GM18907 (cell line): ENCODE results near the gene DDIT3.
A peak's percentile ranks its signal among the peaks of the same experiment; 100 is the strongest.

Experiments
- ATAC-seq: cut with Tn5 transposase; IDR thresholded peaks from one replicate; pipeline ENCODE4 v1.9.1; 2021; ENCODE audit warnings: mild to moderate bottlenecking, moderate library complexity; ENCODE audit not compliant: unreplicated experiment

The DDIT3 gene

DNA sequence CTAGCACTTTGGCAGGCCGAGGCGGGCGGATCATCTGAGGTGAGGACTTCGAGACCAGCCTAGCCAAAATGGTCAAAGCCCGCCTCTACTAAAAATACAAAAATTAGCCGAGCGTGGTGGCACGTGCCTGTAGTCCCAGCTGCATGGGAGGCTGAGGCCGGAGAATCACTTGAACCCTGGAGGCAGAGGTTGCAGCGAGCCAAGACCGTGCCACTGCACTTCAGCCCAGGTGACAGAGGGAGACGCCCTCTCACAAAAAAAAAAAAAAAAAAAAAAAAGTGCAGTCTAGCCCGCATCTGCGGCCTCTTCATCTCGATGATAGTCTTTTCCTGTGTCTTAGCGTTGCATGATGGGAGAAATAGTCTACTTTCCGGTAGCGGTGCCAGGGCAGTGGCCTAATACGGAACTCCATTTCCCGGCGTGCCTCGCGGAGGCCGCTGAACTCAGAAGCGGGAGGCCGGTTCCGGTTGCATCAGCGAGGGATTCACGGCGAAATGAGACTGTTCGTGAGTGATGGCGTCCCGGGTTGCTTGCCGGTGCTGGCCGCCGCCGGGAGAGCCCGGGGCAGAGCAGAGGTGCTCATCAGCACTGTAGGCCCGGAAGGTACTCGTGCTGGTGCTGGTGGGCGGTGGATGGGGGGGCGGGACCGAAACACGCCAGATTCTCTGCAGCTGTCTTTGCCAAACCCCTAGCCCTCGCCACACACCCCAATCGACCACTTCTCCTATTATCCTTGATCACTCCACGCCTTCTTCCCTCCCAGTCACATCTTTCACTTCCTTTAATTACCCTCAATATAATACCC is 32.5 kb downstream of the DDIT3 start, which contains the start of gene MARS1:
MARS1 (plus strand) TSS at position 472 of the 805 bp plus-strand sequence; CDS start at position 495, 23 bp downstream.
- peak; percentile 96 for ATAC-seq

DNA sequence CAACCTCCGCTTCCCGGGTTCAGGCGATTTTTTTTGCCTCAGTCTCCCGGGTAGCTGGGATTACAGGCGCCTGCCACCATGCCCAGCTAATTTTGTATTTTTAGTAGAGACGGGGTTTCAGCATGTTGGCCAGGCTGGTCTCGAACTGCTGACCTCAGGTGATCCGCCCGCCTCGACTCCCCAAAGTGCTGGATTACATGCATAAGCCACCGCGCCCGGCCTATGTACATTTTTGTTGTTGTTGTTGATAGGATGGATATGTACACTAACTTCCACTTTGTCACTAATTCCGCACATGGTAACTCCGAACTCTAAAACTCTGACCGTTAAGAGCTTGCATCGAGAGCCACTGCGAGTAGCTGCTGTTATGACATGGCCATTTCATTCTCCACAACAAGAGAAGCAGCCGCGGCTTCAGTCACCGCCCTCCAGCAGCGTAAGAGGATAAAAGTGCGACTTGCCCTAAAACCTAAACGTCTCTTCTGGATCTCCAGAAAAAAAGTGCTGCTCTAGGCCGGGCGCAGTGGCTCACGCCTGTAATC is 33.2 kb downstream of the DDIT3 start:
- ATAC-seq: no peak

DNA sequence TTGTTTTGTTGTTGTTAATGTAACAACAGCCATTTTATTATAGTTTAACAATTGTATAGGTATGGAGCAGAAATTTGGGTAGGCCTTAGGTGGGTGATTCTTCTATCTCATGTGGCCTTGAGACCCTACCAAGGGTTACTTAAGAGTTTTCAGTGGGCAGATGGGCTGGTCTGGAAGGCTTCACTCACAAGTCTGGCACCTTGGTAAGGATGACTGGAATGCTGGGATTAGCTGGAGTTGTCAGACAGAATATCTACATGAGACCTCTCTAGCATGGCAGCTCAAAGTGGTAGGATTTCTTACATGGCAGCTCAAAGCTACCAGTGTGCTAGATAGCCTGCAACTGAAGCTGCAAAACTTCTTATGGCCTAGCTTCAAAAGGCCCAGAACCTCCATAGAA is 34.6 kb downstream of the DDIT3 start:
- no peak for ATAC-seq

DNA sequence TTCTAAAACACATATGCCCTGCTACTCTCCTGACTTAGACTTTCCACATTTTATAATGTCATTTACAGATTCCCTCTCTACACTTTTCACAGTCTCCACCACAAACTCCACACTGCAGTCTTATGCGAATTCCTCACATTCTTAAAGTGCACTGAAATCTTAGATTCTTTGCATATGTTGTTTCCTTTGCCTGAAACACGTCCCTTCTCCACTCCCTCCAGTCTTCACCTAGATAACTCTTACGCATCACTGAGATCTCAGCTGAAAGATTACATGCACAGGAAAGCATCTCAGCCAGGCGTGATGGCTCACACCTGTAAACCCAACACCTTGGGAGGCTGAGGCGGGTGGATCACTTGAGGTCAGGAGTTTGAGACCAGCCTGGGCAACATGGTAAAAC is 36.8 kb downstream of the DDIT3 start:
- ATAC-seq: no peak

DNA sequence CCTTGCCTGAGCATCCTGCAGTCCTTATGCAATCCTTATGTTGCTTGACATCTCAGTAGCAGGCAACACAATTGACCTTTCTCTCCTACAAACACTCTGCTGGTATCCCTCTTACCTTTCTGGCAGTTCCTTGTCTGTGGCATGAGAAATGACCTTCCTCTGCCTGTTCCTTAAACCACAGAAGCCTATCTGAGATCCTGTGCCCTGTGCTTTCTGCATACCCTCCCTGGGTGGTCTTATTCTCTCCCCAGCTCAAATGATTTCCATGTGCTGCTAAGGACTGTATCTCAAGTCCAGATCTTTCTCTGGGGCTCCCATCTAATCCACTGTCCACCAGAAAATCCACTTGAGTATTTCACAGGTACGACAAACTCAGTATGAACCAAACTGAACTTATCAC is 38.6 kb downstream of the DDIT3 start:
- no peak for ATAC-seq

DNA sequence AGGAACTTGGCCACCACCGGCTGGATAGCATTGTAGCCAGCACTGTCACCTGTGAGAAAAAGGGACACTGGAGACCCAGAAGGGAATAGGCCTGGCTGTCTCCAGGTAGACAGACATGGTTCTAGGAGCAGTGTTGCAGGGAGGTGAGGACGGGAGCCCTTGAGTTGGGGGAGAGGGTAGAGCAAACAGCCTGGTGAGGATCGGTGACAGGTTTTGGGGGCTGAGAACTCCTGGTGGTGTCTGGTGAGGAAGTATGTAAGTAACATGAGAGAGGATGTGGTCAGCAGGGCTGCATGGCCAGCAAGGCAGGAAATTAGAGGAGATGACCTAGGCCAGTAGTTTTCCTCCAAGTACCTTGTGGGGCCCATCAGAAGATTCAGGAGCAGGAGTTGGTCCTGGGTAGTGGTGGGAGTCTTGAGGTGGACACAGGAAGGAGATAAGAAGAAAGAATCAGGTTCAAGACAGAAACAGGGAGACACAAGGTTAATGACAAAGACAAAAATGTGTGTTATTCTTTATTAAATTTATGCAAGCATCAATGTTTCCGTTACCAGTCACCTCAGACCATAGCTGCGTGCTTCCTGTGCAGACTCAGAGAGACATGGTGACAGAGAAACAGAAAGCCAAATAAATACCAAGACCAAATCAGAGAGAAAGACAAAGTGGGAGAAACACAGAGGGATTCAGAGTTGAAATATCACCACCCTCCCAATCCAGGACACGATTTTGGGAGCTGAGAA is 40.8 kb downstream of the DDIT3 start, which contains the start of gene ARHGAP9:
ARHGAP9 (minus strand) TSS at position 491 of the 740 bp plus-strand sequence; CDS start at position 31, 460 bp downstream.
- no peak for ATAC-seq

DNA sequence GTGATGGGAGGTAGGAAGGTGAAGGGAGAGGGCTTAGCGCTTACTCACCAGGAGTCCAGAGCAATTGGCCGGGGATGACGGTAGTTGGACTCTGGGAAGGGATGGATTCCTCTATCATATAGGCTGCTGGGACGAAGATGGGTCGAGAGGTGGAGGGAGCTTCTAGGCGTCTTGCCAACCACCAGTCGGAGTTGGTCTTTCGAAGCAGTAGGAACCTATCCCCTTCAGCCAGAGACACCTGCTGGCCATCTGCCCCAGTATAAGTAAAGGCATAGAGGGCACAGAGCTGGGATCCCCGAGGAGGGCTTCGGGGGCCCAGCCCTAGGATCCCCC is 41.3 kb downstream of the DDIT3 start:
- no peak for ATAC-seq

DNA sequence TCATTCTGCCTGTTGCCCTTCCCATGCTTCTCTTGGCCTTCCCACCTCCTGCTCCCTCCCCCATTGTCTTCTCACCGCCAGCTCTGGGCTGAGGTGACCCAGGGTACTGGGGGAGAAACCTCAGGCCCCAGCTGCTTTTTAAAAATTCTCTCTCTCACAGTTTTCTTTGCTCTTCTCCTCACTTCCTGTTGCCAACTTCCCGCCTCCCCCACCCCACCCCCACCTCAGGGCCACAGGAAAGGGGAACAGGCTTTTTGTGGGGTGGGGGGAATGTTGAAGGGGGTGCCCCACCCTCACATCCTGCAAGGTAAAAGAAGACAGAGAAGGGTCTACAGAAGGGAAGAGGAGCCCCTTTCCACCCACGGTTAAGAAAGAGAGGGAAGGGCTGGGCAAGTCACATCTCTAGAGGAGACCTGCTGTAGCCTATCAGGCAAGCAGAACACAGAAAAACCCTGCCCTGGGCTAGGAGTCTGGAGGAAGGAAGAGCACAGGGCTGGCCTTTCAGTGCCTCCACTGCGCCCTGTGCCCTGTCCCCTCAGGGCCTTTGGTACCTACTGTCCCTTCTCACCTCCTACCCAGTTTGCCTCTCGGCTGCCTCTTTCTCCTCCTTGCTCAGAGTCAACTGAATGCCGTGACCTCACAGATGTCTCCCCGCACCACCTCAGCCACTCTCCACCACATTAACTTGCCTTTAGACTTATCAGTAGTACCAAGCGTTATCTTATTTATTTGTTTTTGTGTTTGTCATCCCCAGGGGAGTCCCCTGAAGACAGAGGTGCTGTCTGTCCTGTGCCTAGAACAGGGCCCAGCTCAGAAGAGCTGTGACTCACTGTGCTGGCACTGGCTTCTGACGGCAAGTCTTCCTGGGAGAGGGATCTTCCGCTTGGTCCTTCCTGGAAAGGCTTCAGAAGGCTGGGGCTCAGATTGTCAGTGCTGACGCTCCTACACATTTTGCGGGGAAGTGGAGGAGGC is 42.3 kb downstream of the DDIT3 start:
- no peak for ATAC-seq

DNA sequence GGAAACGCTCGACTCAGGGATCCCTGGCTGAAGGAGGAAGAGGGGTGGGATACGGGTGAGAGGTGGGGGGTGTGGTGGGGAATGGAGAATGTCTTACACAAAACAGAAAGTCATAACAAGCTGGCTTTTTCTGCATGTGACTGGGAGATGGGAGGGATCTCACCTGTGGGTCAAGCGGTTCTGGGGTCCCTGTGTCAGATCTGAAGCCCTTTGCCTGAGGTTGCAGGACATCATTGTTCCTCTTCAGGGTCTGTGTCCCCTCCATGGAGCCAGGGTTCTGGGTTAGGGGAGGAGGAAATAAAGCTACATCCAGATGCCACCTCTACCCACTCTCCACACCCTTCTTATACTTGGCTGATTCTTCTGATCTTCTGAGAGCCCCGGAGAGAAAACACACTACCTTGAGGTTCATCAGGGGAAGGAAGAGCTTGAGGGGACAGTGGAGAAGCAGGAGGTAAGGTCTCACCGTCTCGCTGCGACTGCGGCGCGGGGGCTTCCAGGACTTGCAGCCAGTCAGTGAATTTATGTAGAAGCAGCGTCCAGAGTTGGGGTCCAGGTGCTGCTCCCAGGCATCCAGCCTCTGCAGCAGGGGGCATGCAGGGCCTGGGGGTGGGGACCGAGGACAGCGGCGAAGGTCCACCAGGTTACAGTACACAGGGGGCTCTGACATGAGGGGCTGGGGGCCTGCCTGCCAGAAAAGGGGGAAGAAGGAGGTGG is 43.2 kb downstream of the DDIT3 start:
- no peak for ATAC-seq

DNA sequence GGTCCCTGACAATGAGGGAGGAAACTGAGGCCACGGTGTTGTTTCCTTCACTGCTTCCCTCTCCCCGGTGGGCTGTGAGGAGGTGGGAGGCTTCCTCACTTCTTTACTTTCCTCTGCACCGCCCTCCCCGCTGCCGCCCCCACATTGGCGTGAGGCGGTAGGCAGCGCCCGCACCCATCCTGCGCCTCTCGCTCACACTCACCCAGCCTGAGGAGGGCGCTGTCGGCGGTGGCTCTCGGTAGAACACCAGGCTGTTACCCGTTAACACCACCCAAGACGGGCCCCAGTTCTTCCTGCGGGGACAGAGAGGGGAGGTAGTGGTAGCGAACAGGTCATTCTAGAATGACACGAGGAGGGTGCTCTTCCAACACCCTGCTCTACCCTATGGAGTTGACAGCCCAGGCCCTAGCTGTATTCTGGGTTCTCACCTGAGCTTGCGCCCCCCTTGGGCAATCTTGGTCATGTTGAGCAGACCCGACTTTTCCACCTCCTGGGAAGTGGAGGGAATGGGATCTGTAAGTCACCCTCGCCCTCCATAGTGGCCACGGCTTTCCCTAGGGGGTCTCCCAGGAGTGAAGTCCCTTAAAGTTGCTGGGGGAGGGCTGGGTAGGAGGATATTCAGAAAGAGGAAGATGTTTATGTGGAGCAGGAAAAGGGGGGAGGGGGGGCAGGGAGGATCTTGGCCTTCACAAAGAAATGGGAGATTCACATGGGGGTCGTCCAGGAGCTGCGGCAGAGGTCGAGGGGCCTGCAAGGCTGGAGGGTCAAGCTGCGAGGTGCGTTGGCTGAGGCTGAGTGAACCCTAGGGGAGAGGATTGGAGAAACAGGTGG is 43.9 kb downstream of the DDIT3 start:
- peak; percentile 37 for ATAC-seq

DNA sequence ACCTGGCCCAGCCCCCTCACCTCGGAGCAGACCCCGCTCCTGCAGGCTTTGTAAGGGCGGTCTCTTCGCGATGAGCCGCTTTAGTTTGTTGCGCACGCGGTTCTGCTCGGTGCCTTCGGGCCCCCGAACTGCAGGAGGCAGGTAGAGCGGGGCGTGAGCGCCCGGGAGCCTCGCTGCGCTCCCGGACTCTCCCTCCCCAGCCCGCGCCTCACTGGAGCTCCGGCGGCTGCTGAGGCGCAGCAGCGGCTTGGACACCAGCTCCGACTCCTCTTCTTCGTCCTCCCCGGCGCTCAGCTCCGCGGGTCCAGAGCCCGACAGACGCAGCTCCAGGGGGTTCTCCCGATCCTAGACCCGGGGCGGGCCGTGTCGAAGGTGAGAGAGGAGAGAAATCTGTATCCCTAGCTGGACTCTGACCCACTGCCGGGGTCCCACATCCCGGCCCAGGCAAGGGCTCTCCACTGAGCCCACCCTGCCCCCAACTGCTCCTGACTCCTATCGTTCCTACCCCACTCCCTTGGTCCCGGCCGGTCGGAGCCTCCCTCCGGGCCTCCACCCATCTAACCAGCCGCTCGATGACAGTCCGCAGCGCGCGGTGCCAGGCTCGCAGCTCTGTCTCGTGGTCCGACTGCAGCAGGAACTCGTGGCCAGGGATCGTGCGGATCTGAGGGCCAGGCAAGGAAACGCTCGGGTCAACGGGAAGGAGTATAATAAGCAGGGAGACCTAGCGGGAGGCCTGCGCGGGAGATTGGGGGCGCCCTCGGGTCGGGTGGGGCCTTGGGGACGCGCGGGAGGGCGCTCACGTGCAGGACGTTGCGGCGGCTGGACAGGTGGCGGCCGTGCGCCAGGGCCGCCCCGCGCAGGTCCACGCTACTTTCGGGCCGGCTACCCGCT is 44.8 kb downstream of the DDIT3 start:
- ATAC-seq: no peak

DNA sequence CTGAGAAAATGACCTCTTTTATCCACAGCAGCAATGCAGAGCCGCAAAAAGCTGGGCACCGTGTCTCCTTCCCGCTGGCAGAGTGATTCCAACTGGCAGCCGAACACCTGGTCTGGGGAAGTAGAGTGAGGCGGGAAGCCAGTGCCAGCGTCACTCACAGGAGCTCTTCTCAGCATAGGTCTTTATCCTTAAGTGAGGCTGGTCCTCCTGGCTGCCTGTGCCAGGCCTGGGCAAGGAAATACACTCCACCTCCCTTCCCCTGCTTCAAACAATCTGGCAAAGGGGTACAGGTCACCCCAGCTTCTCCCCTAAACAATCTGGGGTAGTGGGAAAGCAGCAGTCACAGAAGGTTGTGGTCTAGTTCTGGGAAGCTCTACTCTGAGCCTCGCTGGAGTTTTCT is 45.5 kb downstream of the DDIT3 start:
- no peak for ATAC-seq

DNA sequence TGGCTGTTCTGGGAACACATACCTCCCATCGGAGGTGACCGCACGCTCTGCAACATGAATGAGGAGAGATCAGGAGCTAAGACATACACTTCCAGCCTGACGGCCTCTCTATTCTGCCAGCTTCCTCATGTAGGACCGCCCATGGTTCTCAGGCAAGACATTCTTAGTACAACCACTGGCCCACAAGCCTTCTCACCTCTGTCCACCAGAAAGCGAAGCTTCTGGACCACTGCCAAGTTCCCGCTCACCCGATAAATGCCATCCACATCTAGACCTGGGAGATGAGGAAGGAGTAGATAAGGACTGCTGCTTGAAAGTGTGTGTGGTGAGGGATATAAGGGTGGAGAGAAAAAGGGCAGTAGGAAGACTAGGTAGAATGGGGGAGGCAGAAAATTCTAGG is 45.9 kb downstream of the DDIT3 start:
- ATAC-seq: no peak

DNA sequence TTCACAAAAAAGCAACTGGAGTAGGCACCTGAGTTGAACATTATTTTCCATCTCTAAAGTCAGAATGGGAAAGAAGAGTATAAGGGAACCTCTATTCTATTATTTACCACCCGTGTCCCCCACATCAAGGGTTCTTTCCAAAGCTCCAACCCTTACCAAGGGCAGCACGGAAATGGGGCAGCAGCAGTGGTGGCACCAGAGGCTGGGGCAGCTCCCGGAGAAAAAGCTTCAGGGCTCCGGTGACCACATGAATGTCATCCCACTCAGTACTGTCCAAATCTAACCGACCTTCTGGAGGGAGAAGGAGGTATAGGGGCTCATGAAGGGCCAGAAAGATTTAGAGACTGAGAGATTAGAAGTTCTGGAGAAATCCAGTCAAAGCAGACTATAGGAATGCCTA is 46.4 kb downstream of the DDIT3 start:
- ATAC-seq: no peak

DNA sequence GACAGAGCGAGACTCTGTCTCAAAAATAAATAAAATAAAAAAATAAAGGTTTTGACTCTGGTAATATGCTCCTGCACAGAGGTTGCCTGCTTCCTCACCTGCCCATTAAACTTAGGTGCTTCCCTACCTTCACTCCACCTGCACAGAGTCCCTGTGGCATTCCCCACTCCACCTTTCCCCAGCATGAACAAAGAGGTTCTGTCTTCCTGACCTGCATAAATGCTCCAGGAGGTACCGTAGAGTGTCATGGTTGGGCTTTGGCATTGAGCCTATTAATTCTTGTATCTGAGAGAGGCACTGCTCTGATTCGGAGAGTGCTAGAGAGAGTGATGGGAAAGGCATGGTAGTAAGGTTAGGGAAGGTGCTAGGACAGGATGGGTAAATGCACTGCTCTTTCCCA is 46.9 kb downstream of the DDIT3 start:
- ATAC-seq: no peak

DNA sequence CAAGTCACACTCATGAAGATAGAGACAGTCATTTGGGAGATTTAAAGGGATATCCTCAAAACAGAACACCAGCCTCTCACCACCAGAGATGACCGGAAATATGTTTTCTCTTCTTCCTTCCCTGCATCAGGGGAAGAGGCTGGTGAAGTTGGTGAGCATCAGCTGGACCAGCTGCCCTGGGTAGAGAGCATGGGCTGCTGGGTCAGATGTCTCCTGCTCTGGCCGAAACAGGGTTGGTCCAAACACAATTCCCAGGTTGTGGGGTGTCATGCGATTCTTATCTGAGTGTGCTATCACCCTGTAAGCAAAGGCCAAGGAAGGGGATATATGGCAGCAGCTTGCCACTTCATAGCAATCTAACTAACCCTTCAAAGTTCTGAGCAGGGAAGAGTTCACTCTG is 47.9 kb downstream of the DDIT3 start:
- no peak for ATAC-seq

DNA sequence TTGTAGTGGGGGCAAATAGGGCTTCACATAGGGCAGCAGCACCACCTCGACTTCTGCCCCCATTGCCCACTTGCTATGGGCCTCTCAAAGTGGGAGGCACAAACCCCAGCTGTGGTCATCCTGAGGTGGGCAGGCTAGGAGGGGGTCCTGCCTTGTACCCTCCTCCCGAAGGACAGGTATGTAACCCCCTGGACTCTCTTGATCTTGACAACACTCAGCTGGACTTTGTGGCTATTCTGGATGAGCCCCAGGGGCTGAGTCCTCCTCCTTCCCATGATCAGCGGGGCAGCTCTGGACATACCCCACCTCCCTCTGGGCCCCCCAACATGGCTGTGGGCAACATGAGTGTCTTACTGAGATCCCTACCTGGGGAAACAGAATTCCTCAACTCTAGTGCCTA is 48.7 kb downstream of the DDIT3 start:
- ATAC-seq: no peak

DNA sequence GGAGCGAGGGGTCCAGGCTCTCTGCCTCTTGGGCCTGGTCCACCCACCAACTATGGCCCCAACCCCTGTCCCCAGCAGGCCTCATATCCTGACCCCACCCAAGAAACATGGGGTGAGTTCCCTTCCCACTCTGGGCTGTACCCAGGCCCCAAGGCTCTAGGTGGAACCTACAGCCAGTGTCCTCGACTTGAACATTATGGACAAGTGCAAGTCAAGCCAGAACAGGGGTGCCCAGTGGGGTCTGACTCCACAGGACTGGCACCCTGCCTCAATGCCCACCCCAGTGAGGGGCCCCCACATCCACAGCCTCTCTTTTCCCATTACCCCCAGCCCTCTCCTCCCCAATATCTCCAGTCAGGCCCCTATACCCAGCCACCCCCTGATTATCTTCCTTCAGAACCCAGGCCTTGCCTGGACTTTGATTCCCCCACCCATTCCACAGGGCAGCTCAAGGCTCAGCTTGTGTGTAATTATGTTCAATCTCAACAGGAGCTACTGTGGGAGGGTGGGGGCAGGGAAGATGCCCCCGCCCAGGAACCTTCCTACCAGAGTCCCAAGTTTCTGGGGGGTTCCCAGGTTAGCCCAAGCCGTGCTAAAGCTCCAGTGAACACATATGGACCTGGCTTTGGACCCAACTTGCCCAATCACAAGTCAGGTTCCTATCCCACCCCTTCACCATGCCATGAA is 49.2 kb downstream of the DDIT3 start:
- ATAC-seq: no peak
